Measurements from ENCODE around the gene FLT4. TPM values are rescaled to one million over a fixed set of nuclear protein-coding genes. Genes with fewer than 3 reads are reported as not detected.

Gene FLT4
- total RNA-seq, 1 experiment from 2014 or later = 0.44 TPM

- BruUV-seq (replicated peaks) = no TSS peak
- H3K9me3 ChIP-seq (ENCODE audit: control insufficient read depth, insufficient read depth, low read depth, low read length) = no peaks in the 10 kb centered on the region
These were observed 7.9 kb downstream of the FLT4 start for GRCh38 chr5:180641566-180641900.

GRCh38 chr5:180640861-180641565 lies 8.4 kb downstream of the FLT4 start:
- POLR2A ChIA-PET = no interaction called here
- Histone ChIP-seq H3K9me3 (ENCODE audit: control insufficient read depth, insufficient read depth, low read depth, low read length) (no peaks in the 10 kb centered on the region), H3K36me3 (ENCODE audit: control insufficient read depth, insufficient read depth, low read length) (no peaks in the 10 kb centered on the region), H3K27ac (ENCODE audit: low read length) (no peak overlapping the region), H3K4me1 (ENCODE audit: control insufficient read depth, insufficient read depth, low read length) (no peaks in the 10 kb centered on the region), H3K4me3 (ENCODE audit: low read depth in 2 of 2, low read length in 2 of 2) (no peak overlapping the region), H3K27me3 (ENCODE audit: control insufficient read depth, insufficient read depth, low read length) (no peaks in the 10 kb centered on the region)
- DNase-seq (ENCODE audit: low read depth, low spot score) (no peak), ATAC-seq (no peak)
- intact Hi-C loops (cut with micrococcal nuclease; ENCODE audit: unreplicated experiment) = no loop called here
- TF ChIP-seq POLR2AphosphoS5 (IDR thresholded peaks at IDR 0.05; ENCODE audit: low read depth, low read length) (no peak), SIN3A (IDR thresholded peaks at IDR 0.05; ENCODE audit: borderline replicate concordance, insufficient read depth, low read depth, low read length) (no peak), CTCF (IDR thresholded peaks at IDR 0.05) (no peak), REST (IDR thresholded peaks at IDR 0.05; ENCODE audit: insufficient read depth in 1 of 2, low read depth in 2 of 2, low read length in 1 of 2) (no peak), TCF7L2 (IDR thresholded peaks at IDR 0.05; ENCODE audit: low read depth, low read length) (no peak)
- CTCF ChIA-PET = no interaction called here
- in situ Hi-C loops (cut with HindIII; ENCODE audit: low pct_unique_long_range_greater_than_20kb, low sequenced_read_pairs) = no loop called here
- no TSS peak for BruUV-seq (replicated peaks)

More at GRCh38 chr5:180641566-180641900, 7.9 kb downstream of the FLT4 start:
- intact Hi-C loops (cut with micrococcal nuclease; ENCODE audit: unreplicated experiment) = no loop called here
- H3K36me3 ChIP-seq (ENCODE audit: control insufficient read depth, insufficient read depth, low read length) = no peaks in the 10 kb centered on the region
- TF ChIP-seq REST (IDR thresholded peaks at IDR 0.05; ENCODE audit: insufficient read depth in 1 of 2, low read depth in 2 of 2, low read length in 1 of 2) (no peak), CTCF (IDR thresholded peaks at IDR 0.05) (no peak), SIN3A (IDR thresholded peaks at IDR 0.05; ENCODE audit: borderline replicate concordance, insufficient read depth, low read depth, low read length) (no peak), POLR2AphosphoS5 (IDR thresholded peaks at IDR 0.05; ENCODE audit: low read depth, low read length) (no peak)
- in situ Hi-C loops (cut with HindIII; ENCODE audit: low pct_unique_long_range_greater_than_20kb, low sequenced_read_pairs) = no loop called here
- no peak overlapping the region for H3K27ac ChIP-seq (ENCODE audit: low read length)
- POLR2A ChIA-PET = no interaction called here
- CTCF ChIA-PET = no interaction called here
- no peaks in the 10 kb centered on the region for H3K27me3 ChIP-seq (ENCODE audit: control insufficient read depth, insufficient read depth, low read length)
- H3K4me3 ChIP-seq (ENCODE audit: low read depth in 2 of 2, low read length in 2 of 2) = no peak overlapping the region
- ATAC-seq (no peak), DNase-seq (ENCODE audit: low read depth, low spot score) (no peak)
- H3K4me1 ChIP-seq (ENCODE audit: control insufficient read depth, insufficient read depth, low read length) = no peaks in the 10 kb centered on the region
